Endothelial cell of umbilical vein (primary cell): ENCODE results near the gene CAPN8. TPM values are rescaled to one million over a fixed set of nuclear protein-coding genes. Genes with fewer than 3 reads are reported as not detected.

Experiments
- BruUV-seq: library from RNA; stranded (reverse); fragments of 400-500 nt; replicated peaks from 2 replicates; lab custom pipeline; 2021; lab: Mats Ljungman, UMichigan
- CTCF ChIA-PET: fragments of 300-600, 350-600 bp; sonication (Branson Sonifier 250); formaldehyde crosslinking; loops from one replicate; lab custom pipeline; 2021; ENCODE audit warnings: antibody characterized with exemption, inconsistent platforms; lab: Charles Lee
- POLR2A ChIA-PET: fragments of 300-600, 350-600 bp; sonication (Branson Sonifier 250); formaldehyde crosslinking; loops from one replicate; lab custom pipeline; 2021; ENCODE audit warnings: antibody characterized with exemption, inconsistent platforms; lab: Charles Lee
- DNase-seq: peaks from one replicate; pipeline ENCODE4 v3.0.0-alpha.2; 2011; ENCODE audit warnings: low read depth, low spot score
- FAIRE-seq: peaks from 2 replicates; lab custom pipeline; 2011; peaks lifted over from hg19 to GRCh38; lab: Jason Lieb, UNC
- H2AFZ ChIP-seq: 2 replicates; pipeline ENCODE4 v1.6.0; 2012; ENCODE audit warnings: low read depth, low read length, control low read depth, inconsistent platforms
- H3K27ac ChIP-seq: 2 replicates; pipeline ENCODE4 v1.5.1; 2011; ENCODE audit warnings: low read depth, mild to moderate bottlenecking, control low read depth, low read length, moderate library complexity; ENCODE audit not compliant: insufficient read depth
- H3K27me3 ChIP-seq, 2 experiments: 2 replicates each; pipeline versions ENCODE4 v1.6.0 to v1.6.1; 2011; ENCODE audit warnings: low read length in 2 of 2, mixed read lengths in 1 of 2; ENCODE audit not compliant: control insufficient read depth in 2 of 2, insufficient read depth in 2 of 2
- H3K36me3 ChIP-seq, 2 experiments: 2 replicates in 1 of 2; 3 replicates in 1 of 2; pipeline ENCODE4 v1.5.1; 2011; ENCODE audit warnings: low read length in 2 of 2, mild to moderate bottlenecking in 1 of 2, moderate library complexity in 1 of 2; ENCODE audit not compliant: control insufficient read depth in 2 of 2, insufficient read depth in 2 of 2; ENCODE audit errors: extremely low read depth in 1 of 2
- H3K4me1 ChIP-seq: 3 replicates; pipeline ENCODE4 v1.5.1; 2011; ENCODE audit warnings: mild to moderate bottlenecking, low read length; ENCODE audit not compliant: control insufficient read depth, insufficient read depth; ENCODE audit errors: extremely low read depth
- H3K4me2 ChIP-seq: 2 replicates; pipeline ENCODE4 v1.6.1; 2011; ENCODE audit warnings: low read length, control low read depth, mixed read lengths; ENCODE audit not compliant: insufficient read depth
- H3K4me3 ChIP-seq, 3 experiments: fragments of 200-600 bp in 1 of 3; sonication (generic), shearing (Covaris generic) in 1 of 3; replicated peaks in 1 of 3; 2 replicates each; pipeline ENCODE4 v1.5.1; 2011 to 2016; ENCODE audit warnings: control low read depth in 3 of 3, low read length in 3 of 3, mild to moderate bottlenecking in 2 of 3, inconsistent platforms in 1 of 3, low read depth in 1 of 3, moderate library complexity in 1 of 3; ENCODE audit not compliant: insufficient read depth in 1 of 3
- H3K79me2 ChIP-seq: 2 replicates; pipeline ENCODE4 v1.6.0; 2012; ENCODE audit warnings: low read length, inconsistent platforms; ENCODE audit not compliant: control insufficient read depth, insufficient read depth
- H3K9ac ChIP-seq: replicated peaks from 2 replicates; pipeline ENCODE3; 2011; ENCODE audit warnings: low read length, control low read depth; ENCODE audit not compliant: insufficient read depth; ENCODE audit errors: extremely low read depth
- H3K9me1 ChIP-seq: replicated peaks from 3 replicates; pipeline ENCODE4 v1.6.0; 2011; ENCODE audit warnings: mild to moderate bottlenecking, low read length; ENCODE audit not compliant: control insufficient read depth, insufficient read depth; ENCODE audit errors: extremely low read depth
- H3K9me3 ChIP-seq: replicated peaks from 2 replicates; pipeline ENCODE4 v1.5.1; 2012; ENCODE audit warnings: low read length, inconsistent platforms; ENCODE audit not compliant: control insufficient read depth, insufficient read depth
- H4K20me1 ChIP-seq: replicated peaks from 2 replicates; pipeline ENCODE3; 2011; ENCODE audit warnings: mild to moderate bottlenecking, low read length; ENCODE audit not compliant: control insufficient read depth, insufficient read depth; ENCODE audit errors: extremely low read depth
- CTCF ChIP-seq, 2 donors: IDR thresholded peaks; 1 replicate in 1 of 2; 2 replicates in 1 of 2; pipeline ENCODE4 v1.5.1; 2011; ENCODE audit warnings: low read length in 2 of 2, mild to moderate bottlenecking in 2 of 2, moderate library complexity in 2 of 2, control low read depth in 1 of 2, inconsistent platforms in 1 of 2, low read depth in 1 of 2; ENCODE audit not compliant: insufficient read depth in 1 of 2; ENCODE audit errors: extremely low read depth in 1 of 2
- EZH2 ChIP-seq: IDR thresholded peaks from 2 replicates; pipeline ENCODE4 v1.6.1; 2012; ENCODE audit warnings: borderline replicate concordance, low read depth, mild to moderate bottlenecking, moderate library complexity, low read length, inconsistent platforms; ENCODE audit not compliant: severe bottlenecking
- FOS ChIP-seq: IDR thresholded peaks from 2 replicates; pipeline ENCODE4 v1.6.1; 2011; ENCODE audit warnings: mild to moderate bottlenecking, low read length, moderate library complexity, borderline replicate concordance; ENCODE audit not compliant: insufficient read depth
- GATA2 ChIP-seq: IDR thresholded peaks from 2 replicates; pipeline ENCODE4 v1.7.0; 2011; ENCODE audit warnings: low read depth, mild to moderate bottlenecking, moderate library complexity, mixed read lengths, low read length; ENCODE audit not compliant: insufficient read length, insufficient read depth
- JUN ChIP-seq: IDR thresholded peaks from 2 replicates; pipeline ENCODE4 v1.6.1; 2011; ENCODE audit warnings: borderline replicate concordance, low read depth; ENCODE audit not compliant: insufficient read length, insufficient read depth
- MAX ChIP-seq: IDR thresholded peaks from 2 replicates; pipeline ENCODE4 v1.6.1; 2011; ENCODE audit not compliant: insufficient read depth, insufficient read length
- MYC ChIP-seq: IDR thresholded peaks from one replicate; pipeline ENCODE4 v1.6.1; 2011; ENCODE audit warnings: mild to moderate bottlenecking, low read depth, low read length
- POLR2A ChIP-seq: IDR thresholded peaks from 2 replicates; pipeline ENCODE4 v1.6.1; 2012; ENCODE audit warnings: low read depth, mild to moderate bottlenecking, control low read depth, low read length
- POLR2AphosphoS5 ChIP-seq: IDR thresholded peaks from 2 replicates; pipeline ENCODE4 v1.6.1; 2012; ENCODE audit warnings: low read depth, mild to moderate bottlenecking, control low read depth, low read length, moderate library complexity; ENCODE audit not compliant: insufficient read depth
- dilution Hi-C: fragments of 300-500 bp; cut with MboI; formaldehyde crosslinking; loops from one replicate; pipeline ENCODE4 v1.15.0; 2019; ENCODE audit warnings: low sequenced_read_pairs; ENCODE audit not compliant: extremely low pct_ligation_motif_present
- intact Hi-C: fragments of 100-400 bp; cut with micrococcal nuclease; formaldehyde crosslinking; loops from one replicate; pipeline ENCODE4 v1.10.0; 2022
- polyA plus RNA-seq, 4 experiments: library from polyadenylated mRNA; depleted of rRNA in 3 of 4; stranded (reverse) in 3 of 4; unstranded in 1 of 4; fragments of >200 nt; gene quantifications; 2 replicates each; pipeline versions ENCODE4 v1.2.1 to v1.2.3, GENCODE V29; 2011 to 2012; ENCODE audit warnings: missing spikeins in 1 of 4
- total RNA-seq: library from RNA; stranded (reverse); gene quantifications from 2 replicates; pipeline ENCODE4 v1.2.3, GENCODE V29; 2021

Gene CAPN8
- total and polyA plus RNA-seq, 2 donors (not counting 3 experiments of a cell fraction or from before 2014, with no cell fraction given) = not detected

- POLR2A ChIA-PET = no interaction called here
- Histone ChIP-seq H2AFZ (no peak overlapping the region), H3K9me1 (no peaks in the 10 kb centered on the region), H4K20me1 (no peaks in the 10 kb centered on the region), H3K4me2 (no peak overlapping the region), H3K27me3 (no peaks in the 10 kb centered on the region), H3K4me3 (no peak overlapping the region), H3K79me2 (no peaks in the 10 kb centered on the region), H3K36me3 (no peaks in the 10 kb centered on the region), H3K4me1 (no peaks in the 10 kb centered on the region), H3K9ac (no peak overlapping the region), H3K9me3 (no peaks in the 10 kb centered on the region), H3K27ac (no peak overlapping the region)
- DNase-seq (no peak), FAIRE-seq (no peak)
- TF ChIP-seq EZH2 = no peak
- TF ChIP-seq POLR2AphosphoS5 = no peak
- TF ChIP-seq CTCF (IDR thresholded peaks at IDR 0.05; ENCODE audit: extremely low read depth in 1 of 2, insufficient read depth in 1 of 2, low read depth in 1 of 2, low read length in 2 of 2) = no peak
- TF ChIP-seq POLR2A = no peak
- no peak for TF ChIP-seq MYC
- no peak for TF ChIP-seq GATA2
- TF ChIP-seq MAX = no peak
- TF ChIP-seq FOS = no peak
- TF ChIP-seq JUN = no peak
- no TSS peak for BruUV-seq
- intact Hi-C loops = no loop called here
- CTCF ChIA-PET = no interaction called here
- dilution Hi-C loops = no loop called here
These were observed 131.8 kb downstream of the CAPN8 start for GRCh38 chr1:223533708-223534107.
